Measurements from ENCODE around the gene LRRC26. TPM values are rescaled to one million over a fixed set of nuclear protein-coding genes. Genes with fewer than 3 reads are reported as not detected.

LRRC26 gene
- polyA plus RNA-seq, 4 donors = 0.67 to 13.0 (median 1.4) TPM

- Histone ChIP-seq H3K4me3 (ENCODE audit: low read depth in 1 of 3, low read length in 3 of 3) (no peak overlapping the region), H3K27ac (ENCODE audit: low read depth in 1 of 3, low read length in 2 of 3) (no peak overlapping the region), H3K9me3 (ENCODE audit: control insufficient read depth in 2 of 2, insufficient read depth in 1 of 2, low read depth in 1 of 2, low read length in 1 of 2) (peaks cover 0 to 2% of the 10 kb centered on the region in 2 donors), H3K4me1 (ENCODE audit: control insufficient read depth in 3 of 3, insufficient read depth in 2 of 3, low read depth in 1 of 3, low read length in 2 of 3) (no peaks in the 10 kb centered on the region), H3K27me3 (ENCODE audit: control insufficient read depth in 3 of 3, insufficient read depth in 3 of 3, low read length in 3 of 3) (peaks cover 0 to 51% (median 8%) of the 10 kb centered on the region in 3 donors), H3K36me3 (ENCODE audit: control insufficient read depth in 3 of 3, insufficient read depth in 2 of 3, low read depth in 1 of 3, low read length in 3 of 3) (no peaks in the 10 kb centered on the region)
- DNase-seq (no peak), FAIRE-seq (no peak)
- WGBS, 3 donors = 67 to 82% (median 68%) methylated on average over 23 to 26 of the region's 26 CpGs
These were observed 22.6 kb downstream of the LRRC26 start for GRCh38 chr9:137147091-137147792.

GRCh38 chr9:137146527-137146918, 23.3 kb downstream of the LRRC26 start:
- peaks cover 0 to 2% of the 10 kb centered on the region in 2 donors for H3K9me3 ChIP-seq (ENCODE audit: control insufficient read depth in 2 of 2, insufficient read depth in 1 of 2, low read depth in 1 of 2, low read length in 1 of 2)
- no peak for DNase-seq
- H3K27ac ChIP-seq (ENCODE audit: low read depth in 1 of 3, low read length in 2 of 3) = no peak overlapping the region
- peaks cover 0 to 56% (median 8%) of the 10 kb centered on the region in 3 donors for H3K27me3 ChIP-seq (ENCODE audit: control insufficient read depth in 3 of 3, insufficient read depth in 3 of 3, low read length in 3 of 3)
- H3K4me3 ChIP-seq (ENCODE audit: low read depth in 1 of 3, low read length in 3 of 3) = no peak overlapping the region
- no peaks in the 10 kb centered on the region for H3K4me1 ChIP-seq (ENCODE audit: control insufficient read depth in 3 of 3, insufficient read depth in 2 of 3, low read depth in 1 of 3, low read length in 2 of 3)
- WGBS, 3 donors = 56 to 60% (median 59%) methylated on average over 9 of the region's 9 CpGs
- no peak for FAIRE-seq
- H3K36me3 ChIP-seq (ENCODE audit: control insufficient read depth in 3 of 3, insufficient read depth in 2 of 3, low read depth in 1 of 3, low read length in 3 of 3) = no peaks in the 10 kb centered on the region

DNA sequence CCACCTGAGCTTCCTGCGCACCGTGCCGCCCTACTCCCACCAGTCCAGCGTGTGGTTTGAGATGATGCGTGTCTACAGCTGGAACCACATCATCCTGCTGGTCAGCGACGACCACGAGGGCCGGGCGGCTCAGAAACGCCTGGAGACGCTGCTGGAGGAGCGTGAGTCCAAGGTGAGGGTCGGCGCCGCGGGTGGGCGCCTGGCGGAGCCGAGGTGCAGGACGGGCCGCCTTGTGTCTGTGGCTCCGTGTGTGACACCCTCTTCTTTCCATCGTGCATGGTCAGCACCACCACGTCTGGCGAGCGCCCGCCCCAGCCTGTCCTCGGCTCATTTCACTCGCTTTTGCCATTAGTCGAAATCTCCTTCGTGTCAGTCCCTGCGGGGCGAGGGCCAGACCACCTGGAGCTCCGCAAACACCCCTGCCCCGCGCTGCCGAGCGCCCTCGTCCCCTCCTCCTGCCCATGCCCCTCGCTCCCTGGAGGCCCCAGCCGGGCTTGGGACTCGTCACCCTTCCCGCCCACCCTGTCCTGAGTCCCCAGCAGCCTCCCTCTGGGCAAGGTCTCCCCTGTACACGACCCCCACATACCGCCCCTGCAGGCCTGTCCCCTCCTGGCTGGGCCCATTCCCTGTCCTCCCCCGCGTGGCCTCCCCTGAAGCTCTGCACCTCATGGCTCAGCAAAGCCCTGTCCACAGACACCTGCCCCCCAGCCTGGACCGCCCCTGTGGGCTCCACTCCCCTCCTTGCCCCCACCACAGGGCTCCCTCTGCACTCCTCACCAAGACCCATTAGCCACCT, 23.9 kb downstream of the LRRC26 start:
- FAIRE-seq = no peak
- Histone ChIP-seq H3K4me1 (ENCODE audit: control insufficient read depth in 3 of 3, insufficient read depth in 2 of 3, low read depth in 1 of 3, low read length in 2 of 3) (no peaks in the 10 kb centered on the region), H3K36me3 (ENCODE audit: control insufficient read depth in 3 of 3, insufficient read depth in 2 of 3, low read depth in 1 of 3, low read length in 3 of 3) (no peaks in the 10 kb centered on the region), H3K27ac (ENCODE audit: low read depth in 1 of 3, low read length in 2 of 3) (no peak overlapping the region), H3K4me3 (ENCODE audit: low read depth in 1 of 3, low read length in 3 of 3) (no peak overlapping the region), H3K9me3 (ENCODE audit: control insufficient read depth in 2 of 2, insufficient read depth in 1 of 2, low read depth in 1 of 2, low read length in 1 of 2) (no peaks in the 10 kb centered on the region), H3K27me3 (ENCODE audit: control insufficient read depth in 3 of 3, insufficient read depth in 3 of 3, low read length in 3 of 3) (peaks cover 0 to 62% (median 8%) of the 10 kb centered on the region in 3 donors)
- no peak for DNase-seq
- WGBS, 3 donors = 50 to 54% (median 51%) methylated on average over 40 to 49 of the region's 49 CpGs

DNA sequence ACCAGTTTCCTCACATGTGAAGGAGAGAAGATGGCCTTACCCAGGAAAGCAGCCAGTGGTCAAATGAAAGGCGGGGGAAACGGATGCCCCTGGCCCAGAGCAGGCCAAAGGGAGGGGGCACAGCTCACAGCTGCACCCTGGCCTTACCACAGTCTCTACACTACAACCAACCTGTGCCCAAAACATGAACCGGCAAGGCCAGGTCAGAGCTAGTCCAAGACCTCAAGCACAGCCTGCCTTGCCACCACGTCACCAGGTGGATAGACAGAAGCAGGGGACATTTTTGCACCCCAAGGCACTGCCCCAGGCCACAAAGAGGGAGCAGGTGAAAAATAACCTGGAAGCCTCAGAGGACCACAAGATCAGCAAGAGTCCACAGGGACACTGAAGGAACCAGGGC, 26.4 kb downstream of the LRRC26 start:
- no peak for FAIRE-seq
- WGBS, 3 donors = 56 to 77% (median 70%) methylated on average over 4 of the region's 4 CpGs
- no peak for DNase-seq
- no peaks in the 10 kb centered on the region for H3K9me3 ChIP-seq (ENCODE audit: control insufficient read depth in 2 of 2, insufficient read depth in 1 of 2, low read depth in 1 of 2, low read length in 1 of 2)
- H3K27ac ChIP-seq (ENCODE audit: low read depth in 1 of 3, low read length in 2 of 3) = no peak overlapping the region
- H3K4me1 ChIP-seq (ENCODE audit: control insufficient read depth in 3 of 3, insufficient read depth in 2 of 3, low read depth in 1 of 3, low read length in 2 of 3) = no peaks in the 10 kb centered on the region
- H3K36me3 ChIP-seq (ENCODE audit: control insufficient read depth in 3 of 3, insufficient read depth in 2 of 3, low read depth in 1 of 3, low read length in 3 of 3) = no peaks in the 10 kb centered on the region
- H3K4me3 ChIP-seq (ENCODE audit: low read depth in 1 of 3, low read length in 3 of 3) = no peak overlapping the region
- peaks cover 10 to 70% (median 26%) of the 10 kb centered on the region in 3 donors for H3K27me3 ChIP-seq (ENCODE audit: control insufficient read depth in 3 of 3, insufficient read depth in 3 of 3, low read length in 3 of 3)

GRCh38 chr9:137141976-137142936, 27.6 kb downstream of the LRRC26 start:
- FAIRE-seq = no peak
- no peak overlapping the region for H3K4me3 ChIP-seq (ENCODE audit: low read depth in 1 of 3, low read length in 3 of 3)
- no peak for DNase-seq
- no peaks in the 10 kb centered on the region for H3K4me1 ChIP-seq (ENCODE audit: control insufficient read depth in 3 of 3, insufficient read depth in 2 of 3, low read depth in 1 of 3, low read length in 2 of 3)
- 64 to 77% (median 70%) methylated on average over 24 of the region's 24 CpGs for WGBS, 3 donors
- H3K27ac ChIP-seq (ENCODE audit: low read depth in 1 of 3, low read length in 2 of 3) = no peak overlapping the region
- no peaks in the 10 kb centered on the region for H3K9me3 ChIP-seq (ENCODE audit: control insufficient read depth in 2 of 2, insufficient read depth in 1 of 2, low read depth in 1 of 2, low read length in 1 of 2)
- H3K27me3 ChIP-seq (ENCODE audit: control insufficient read depth in 3 of 3, insufficient read depth in 3 of 3, low read length in 3 of 3) = peaks cover 10 to 72% (median 23%) of the 10 kb centered on the region in 3 donors
- no peaks in the 10 kb centered on the region for H3K36me3 ChIP-seq (ENCODE audit: control insufficient read depth in 3 of 3, insufficient read depth in 2 of 3, low read depth in 1 of 3, low read length in 3 of 3)

DNA sequence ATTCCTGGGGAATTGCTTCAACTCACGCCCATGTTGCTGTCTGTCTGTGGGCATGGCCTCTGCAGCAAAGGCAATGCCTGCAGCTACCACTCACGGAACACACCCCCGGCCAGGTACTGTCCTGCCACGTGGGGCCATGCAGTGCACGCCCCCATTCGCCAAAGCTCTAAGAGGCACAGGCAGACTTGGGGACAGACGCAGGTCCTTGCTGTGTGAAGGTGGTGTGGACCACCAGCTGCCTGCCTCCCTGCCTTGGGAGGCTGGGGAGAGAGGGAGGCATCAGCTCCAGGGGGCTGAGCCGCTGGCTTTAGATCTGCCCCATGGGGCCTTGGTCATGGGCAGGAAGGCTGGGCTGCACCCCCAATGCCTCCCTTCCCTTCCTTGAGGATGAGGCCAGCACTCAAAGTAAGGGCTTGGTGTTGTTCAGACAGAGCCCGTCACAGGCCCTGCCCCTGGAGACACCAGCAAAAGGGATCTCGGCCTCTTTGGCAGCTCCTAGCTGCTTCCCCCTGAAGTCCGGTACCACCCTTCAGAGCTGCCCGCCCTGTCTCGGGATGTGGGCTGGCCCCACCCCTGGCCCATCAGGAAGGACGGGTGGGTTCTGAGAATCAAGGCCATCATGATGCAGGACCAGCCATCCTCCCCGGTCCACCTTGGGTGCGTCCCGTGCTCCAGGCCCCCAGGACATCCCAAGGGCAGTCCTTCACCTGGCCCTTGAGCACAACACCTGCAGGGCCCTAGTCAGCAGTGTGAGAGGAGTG, 28.6 kb downstream of the LRRC26 start:
- H3K27me3 ChIP-seq (ENCODE audit: control insufficient read depth in 3 of 3, insufficient read depth in 3 of 3, low read length in 3 of 3) = peaks cover 18 to 75% (median 29%) of the 10 kb centered on the region in 3 donors

DNA sequence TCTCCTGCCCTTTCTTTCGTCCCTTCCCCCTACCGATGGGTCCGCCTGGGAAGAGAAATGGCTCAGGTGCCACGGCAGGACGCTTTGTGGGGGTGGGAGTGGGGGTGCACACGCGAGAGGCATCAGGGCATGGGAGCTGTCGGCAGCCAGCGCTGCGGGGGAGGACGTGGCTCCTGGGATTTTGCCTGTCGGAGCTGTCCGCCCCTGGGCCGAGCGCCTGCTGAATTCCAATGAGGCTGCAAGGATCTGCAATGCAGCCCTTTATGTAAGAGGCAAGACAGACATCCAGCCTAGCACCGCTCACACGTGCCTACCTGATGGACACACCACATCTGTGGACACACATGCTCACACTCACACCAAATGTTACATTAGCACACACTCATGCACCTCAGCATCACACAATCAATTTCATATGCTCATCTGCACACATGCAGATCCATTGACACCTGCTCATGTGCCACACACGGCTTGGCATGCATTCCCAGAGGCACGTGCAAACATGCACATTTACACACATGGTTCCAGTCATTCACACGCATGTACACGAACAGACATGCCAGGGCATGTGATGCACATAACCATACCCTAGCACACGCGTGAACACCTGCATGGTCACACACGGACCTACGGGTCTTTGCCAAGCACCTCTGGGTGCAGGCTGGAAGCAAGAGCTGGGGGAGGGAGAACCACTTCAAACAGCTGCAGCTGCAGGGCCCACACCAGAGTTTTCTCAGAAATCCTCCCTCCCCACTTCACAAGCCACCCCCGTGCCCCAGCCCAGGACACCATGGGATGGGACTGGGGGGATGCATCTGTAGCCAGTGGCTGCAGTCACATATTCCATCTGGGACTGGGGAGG, 29.5 kb downstream of the LRRC26 start:
- DNase-seq = no peak
- H3K27me3 ChIP-seq (ENCODE audit: control insufficient read depth in 3 of 3, insufficient read depth in 3 of 3, low read length in 3 of 3) = peaks cover 18 to 76% (median 30%) of the 10 kb centered on the region in 3 donors

More for the DNA sequence above, 28.6 kb downstream of the LRRC26 start:
- Histone ChIP-seq H3K27ac (ENCODE audit: low read depth in 1 of 3, low read length in 2 of 3) (no peak overlapping the region), H3K36me3 (ENCODE audit: control insufficient read depth in 3 of 3, insufficient read depth in 2 of 3, low read depth in 1 of 3, low read length in 3 of 3) (no peaks in the 10 kb centered on the region), H3K4me1 (ENCODE audit: control insufficient read depth in 3 of 3, insufficient read depth in 2 of 3, low read depth in 1 of 3, low read length in 2 of 3) (no peaks in the 10 kb centered on the region), H3K4me3 (ENCODE audit: low read depth in 1 of 3, low read length in 3 of 3) (no peak overlapping the region), H3K9me3 (ENCODE audit: control insufficient read depth in 2 of 2, insufficient read depth in 1 of 2, low read depth in 1 of 2, low read length in 1 of 2) (no peaks in the 10 kb centered on the region)
- DNase-seq (no peak), FAIRE-seq (no peak)
- WGBS, 3 donors = 64 to 76% (median 75%) methylated on average over 17 of the region's 17 CpGs

More for the DNA sequence above, 29.5 kb downstream of the LRRC26 start:
- no peak overlapping the region for H3K4me3 ChIP-seq (ENCODE audit: low read depth in 1 of 3, low read length in 3 of 3)
- FAIRE-seq = no peak
- H3K36me3 ChIP-seq (ENCODE audit: control insufficient read depth in 3 of 3, insufficient read depth in 2 of 3, low read depth in 1 of 3, low read length in 3 of 3) = no peaks in the 10 kb centered on the region
- H3K9me3 ChIP-seq (ENCODE audit: control insufficient read depth in 2 of 2, insufficient read depth in 1 of 2, low read depth in 1 of 2, low read length in 1 of 2) = no peaks in the 10 kb centered on the region
- no peaks in the 10 kb centered on the region for H3K4me1 ChIP-seq (ENCODE audit: control insufficient read depth in 3 of 3, insufficient read depth in 2 of 3, low read depth in 1 of 3, low read length in 2 of 3)
- 54 to 58% (median 58%) methylated on average over 25 to 26 of the region's 26 CpGs for WGBS, 3 donors
- H3K27ac ChIP-seq (ENCODE audit: low read depth in 1 of 3, low read length in 2 of 3) = no peak overlapping the region
